NCI-H1105 treated with DMSO at 0.1 percent for 48 hours (cell line): ENCODE results near the gene MKNK2.

Experiments used
- DNase-seq: peaks from one replicate; lab custom pipeline; 2025; lab: John Stamatoyannopoulos, UW

The MKNK2 gene

GRCh38 chr19:2026770-2027169 lies 24.3 kb downstream of the MKNK2 start:
- no peak for DNase-seq

- DNase-seq: no peak
Measured at GRCh38 chr19:2022289-2022688, 28.8 kb downstream of the MKNK2 start.

GRCh38 chr19:2021453-2022140 lies 29.4 kb downstream of the MKNK2 start:
- no peak for DNase-seq

GRCh38 chr19:2018752-2019151 lies 32.3 kb downstream of the MKNK2 start:
- no peak for DNase-seq

GRCh38 chr19:2016041-2016807 lies 34.8 kb downstream of the MKNK2 start:
- DNase-seq: peak; percentile 75

- peak; percentile 48 for DNase-seq
Measured at GRCh38 chr19:2015608-2015950, 35.5 kb downstream of the MKNK2 start, which contains the start of gene BTBD2. Gene BTBD2, minus strand, starts transcription at chr19:2015714. Its CDS starts 11 bp downstream, at chr19:2015703.

GRCh38 chr19:2014731-2015607 lies 36.1 kb downstream of the MKNK2 start:
- DNase-seq: no peak

- DNase-seq: no peak
Measured at GRCh38 chr19:2014131-2014571, 36.9 kb downstream of the MKNK2 start.

GRCh38 chr19:2013683-2013961 lies 37.4 kb downstream of the MKNK2 start:
- DNase-seq: no peak

- DNase-seq: no peak
Measured at GRCh38 chr19:2012941-2013682, 37.9 kb downstream of the MKNK2 start.

GRCh38 chr19:2011169-2011568 lies 39.9 kb downstream of the MKNK2 start:
- no peak for DNase-seq

- no peak for DNase-seq
Measured at GRCh38 chr19:2010135-2010668, 40.8 kb downstream of the MKNK2 start.

- no peak for DNase-seq
Measured at GRCh38 chr19:2003874-2004273, 47.2 kb downstream of the MKNK2 start.

- no peak for DNase-seq
Measured at GRCh38 chr19:1999856-2000515, 51.1 kb downstream of the MKNK2 start.

- no peak for DNase-seq
Measured at GRCh38 chr19:1998712-1999708, 52.0 kb downstream of the MKNK2 start.

- DNase-seq: no peak
Measured at GRCh38 chr19:1997353-1998233, 53.5 kb downstream of the MKNK2 start.

- no peak for DNase-seq
Measured at GRCh38 chr19:1992759-1993260, 58.2 kb downstream of the MKNK2 start.

- no peak for DNase-seq
Measured at GRCh38 chr19:1991018-1991913, 59.8 kb downstream of the MKNK2 start.
